ENCODE data around the gene KIF18B.

GRCh38 chr17:44924107-44924544, 23.4 kb downstream of the KIF18B start:
- TF ChIP-seq CTCF (IDR thresholded peaks at IDR 0.05; ENCODE audit: low read length), result no peak
- TF ChIP-seq EZH2 (IDR thresholded peaks at IDR 0.05; ENCODE audit: borderline replicate concordance, low read length), result no peak
